Chondrocyte (in vitro differentiated cells): ENCODE measurements around the gene KRTAP10-12. TPM values are rescaled to one million over a fixed set of nuclear protein-coding genes. Genes with fewer than 3 reads are reported as not detected.

Source experiments
- DNase-seq: peaks from one replicate; pipeline ENCODE4 v3.0.0; 2021; ENCODE audit warnings: mixed read lengths, low spot score
- H3K27ac Mint-ChIP-seq: one replicate; pipeline ENCODE4 v1.8.0; 2021; ENCODE audit warnings: mild to moderate bottlenecking, moderate library complexity, mixed read lengths; ENCODE audit not compliant: unreplicated experiment
- H3K27me3 Mint-ChIP-seq: 2 replicates; pipeline ENCODE4 v1.8.0; 2021; ENCODE audit warnings: low read depth, mixed read lengths
- H3K36me3 Mint-ChIP-seq: 2 replicates; pipeline ENCODE4 v1.8.0; 2021; ENCODE audit warnings: low read depth, mixed read lengths
- H3K4me1 Mint-ChIP-seq: 2 replicates; pipeline ENCODE4 v1.8.0; 2021; ENCODE audit warnings: low read depth, mild to moderate bottlenecking, mixed read lengths
- H3K4me3 Mint-ChIP-seq: one replicate; pipeline ENCODE4 v1.8.0; 2021; ENCODE audit warnings: mild to moderate bottlenecking, moderate library complexity, mixed read lengths; ENCODE audit not compliant: unreplicated experiment
- H3K9me3 Mint-ChIP-seq: 2 replicates; pipeline ENCODE4 v1.8.0; 2021; ENCODE audit warnings: low read depth, mixed read lengths
- total RNA-seq: library from RNA; stranded (reverse); gene quantifications from 3 replicates; pipeline ENCODE4 v1.2.1, GENCODE V29; 2021
- TF ChIP-seq, protein P1 (sequence below): fragments of 200-600 bp; sonication (generic); IDR thresholded peaks from 2 replicates; pipeline ENCODE4 v1.5.0; 2021; ENCODE audit warnings: antibody characterized with exemption, mild to moderate bottlenecking, moderate library complexity

KRTAP10-12 gene
- total RNA-seq, 1 donor from 2014 or later = not detected

DNA sequence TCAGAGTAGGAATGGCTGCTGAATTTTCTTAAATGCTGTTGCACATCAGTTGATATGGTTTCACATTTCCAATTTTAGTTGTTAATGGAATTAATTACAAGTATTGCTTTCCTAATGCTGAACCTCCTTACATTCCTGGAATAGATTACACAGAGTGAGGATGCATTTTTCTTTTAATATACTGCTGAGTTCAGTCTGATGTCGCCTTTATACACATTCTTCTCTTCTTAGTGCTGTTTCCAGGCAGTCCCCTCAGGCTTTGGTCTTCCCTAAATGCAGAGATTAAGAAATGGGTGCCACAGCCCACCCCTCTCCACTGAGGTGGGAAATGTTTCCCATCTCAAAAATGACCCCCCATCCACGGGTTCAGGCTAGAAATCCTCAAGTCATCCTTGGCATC is 21.1 kb downstream of the KRTAP10-12 start:
- H3K9me3 Mint-ChIP-seq = no peaks in the 10 kb centered on the region
- TF ChIP-seq, protein P1, sequence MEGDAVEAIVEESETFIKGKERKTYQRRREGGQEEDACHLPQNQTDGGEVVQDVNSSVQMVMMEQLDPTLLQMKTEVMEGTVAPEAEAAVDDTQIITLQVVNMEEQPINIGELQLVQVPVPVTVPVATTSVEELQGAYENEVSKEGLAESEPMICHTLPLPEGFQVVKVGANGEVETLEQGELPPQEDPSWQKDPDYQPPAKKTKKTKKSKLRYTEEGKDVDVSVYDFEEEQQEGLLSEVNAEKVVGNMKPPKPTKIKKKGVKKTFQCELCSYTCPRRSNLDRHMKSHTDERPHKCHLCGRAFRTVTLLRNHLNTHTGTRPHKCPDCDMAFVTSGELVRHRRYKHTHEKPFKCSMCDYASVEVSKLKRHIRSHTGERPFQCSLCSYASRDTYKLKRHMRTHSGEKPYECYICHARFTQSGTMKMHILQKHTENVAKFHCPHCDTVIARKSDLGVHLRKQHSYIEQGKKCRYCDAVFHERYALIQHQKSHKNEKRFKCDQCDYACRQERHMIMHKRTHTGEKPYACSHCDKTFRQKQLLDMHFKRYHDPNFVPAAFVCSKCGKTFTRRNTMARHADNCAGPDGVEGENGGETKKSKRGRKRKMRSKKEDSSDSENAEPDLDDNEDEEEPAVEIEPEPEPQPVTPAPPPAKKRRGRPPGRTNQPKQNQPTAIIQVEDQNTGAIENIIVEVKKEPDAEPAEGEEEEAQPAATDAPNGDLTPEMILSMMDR = no peak
- H3K4me3 Mint-ChIP-seq = no peak overlapping the region
- peak overlapping the region; percentile 78 for H3K27ac Mint-ChIP-seq
- no peak for DNase-seq
- H3K4me1 Mint-ChIP-seq = peaks cover 28% of the 10 kb centered on the region
- peaks cover under 1% of the 10 kb centered on the region for H3K36me3 Mint-ChIP-seq
- H3K27me3 Mint-ChIP-seq = peaks cover 38% of the 10 kb centered on the region

DNA sequence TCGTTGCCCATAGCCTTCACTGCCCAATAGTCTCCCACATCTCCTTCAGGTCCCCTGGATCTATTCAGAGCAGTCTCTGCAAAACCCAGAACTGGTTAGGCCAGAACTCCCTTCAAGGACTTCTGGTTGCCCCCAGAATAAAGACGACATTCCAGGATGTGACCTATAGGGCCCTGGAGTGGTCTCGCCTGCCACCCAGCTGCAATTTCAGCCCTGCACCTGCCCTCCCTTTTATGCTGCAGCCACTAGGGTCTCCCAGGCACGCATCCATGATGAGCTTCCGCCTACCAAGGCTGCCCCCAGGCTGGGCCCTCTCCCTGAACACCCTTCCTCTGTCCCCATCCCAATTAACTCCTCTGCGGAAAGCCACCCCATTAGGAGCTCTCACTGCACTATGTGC is 21.6 kb downstream of the KRTAP10-12 start:
- no peak for DNase-seq
- H3K27me3 Mint-ChIP-seq = peaks cover 36% of the 10 kb centered on the region
- H3K9me3 Mint-ChIP-seq = no peaks in the 10 kb centered on the region
- peaks cover 1% of the 10 kb centered on the region for H3K36me3 Mint-ChIP-seq
- peaks cover 30% of the 10 kb centered on the region for H3K4me1 Mint-ChIP-seq
- peak overlapping the region; percentile 78 for H3K27ac Mint-ChIP-seq
- TF ChIP-seq, protein P1 = no peak
- no peak overlapping the region for H3K4me3 Mint-ChIP-seq

DNA sequence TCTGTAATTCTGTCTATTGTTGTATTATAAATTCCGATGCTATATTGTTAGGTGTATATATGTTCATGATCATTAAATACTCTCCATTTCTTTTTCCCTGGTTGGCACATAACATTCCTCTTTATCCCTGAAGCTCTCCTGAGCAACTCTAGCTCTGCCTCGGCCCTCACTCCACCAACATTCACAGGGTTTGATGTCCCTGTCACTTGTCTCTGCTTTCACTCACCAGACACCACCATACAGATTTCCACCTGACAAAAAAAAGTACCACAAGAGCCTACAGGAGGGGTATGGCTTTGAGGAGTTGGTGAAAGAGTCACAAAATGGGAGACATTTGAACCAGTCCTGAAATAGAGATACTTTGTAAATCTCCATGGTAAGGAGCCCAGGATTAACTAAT is 23.2 kb downstream of the KRTAP10-12 start:
- peaks cover 34% of the 10 kb centered on the region for H3K27me3 Mint-ChIP-seq
- DNase-seq = no peak
- H3K4me1 Mint-ChIP-seq = peaks cover 30% of the 10 kb centered on the region
- peaks cover 1% of the 10 kb centered on the region for H3K36me3 Mint-ChIP-seq
- H3K4me3 Mint-ChIP-seq = no peak overlapping the region
- H3K27ac Mint-ChIP-seq = no peak overlapping the region
- no peaks in the 10 kb centered on the region for H3K9me3 Mint-ChIP-seq
- TF ChIP-seq, protein P1 = no peak

DNA sequence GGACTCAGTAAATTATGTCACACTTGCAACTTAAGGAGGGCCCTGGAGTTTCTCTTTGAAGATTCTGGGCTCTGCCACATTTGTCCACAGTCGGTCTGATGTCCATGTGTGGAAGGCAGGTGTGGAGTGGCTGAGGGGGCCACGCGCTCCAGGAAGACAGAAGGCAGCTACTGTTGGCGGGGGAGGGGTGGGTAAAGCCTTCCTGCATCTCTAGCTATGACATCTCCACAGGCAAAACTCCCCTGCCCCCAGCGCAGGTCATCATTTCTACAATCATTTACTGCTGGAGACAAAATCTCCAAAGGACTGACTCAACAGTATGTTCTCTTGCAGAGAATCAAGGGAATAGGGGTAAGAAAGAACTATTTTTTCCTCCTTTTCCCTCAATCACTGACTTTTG is 25.8 kb downstream of the KRTAP10-12 start:
- H3K27me3 Mint-ChIP-seq = peaks cover 57% of the 10 kb centered on the region
- H3K4me1 Mint-ChIP-seq = peaks cover 16% of the 10 kb centered on the region
- H3K27ac Mint-ChIP-seq = no peak overlapping the region
- peaks cover 1% of the 10 kb centered on the region for H3K36me3 Mint-ChIP-seq
- no peaks in the 10 kb centered on the region for H3K9me3 Mint-ChIP-seq
- H3K4me3 Mint-ChIP-seq = no peak overlapping the region
- TF ChIP-seq, protein P1 = no peak
- no peak for DNase-seq

DNA sequence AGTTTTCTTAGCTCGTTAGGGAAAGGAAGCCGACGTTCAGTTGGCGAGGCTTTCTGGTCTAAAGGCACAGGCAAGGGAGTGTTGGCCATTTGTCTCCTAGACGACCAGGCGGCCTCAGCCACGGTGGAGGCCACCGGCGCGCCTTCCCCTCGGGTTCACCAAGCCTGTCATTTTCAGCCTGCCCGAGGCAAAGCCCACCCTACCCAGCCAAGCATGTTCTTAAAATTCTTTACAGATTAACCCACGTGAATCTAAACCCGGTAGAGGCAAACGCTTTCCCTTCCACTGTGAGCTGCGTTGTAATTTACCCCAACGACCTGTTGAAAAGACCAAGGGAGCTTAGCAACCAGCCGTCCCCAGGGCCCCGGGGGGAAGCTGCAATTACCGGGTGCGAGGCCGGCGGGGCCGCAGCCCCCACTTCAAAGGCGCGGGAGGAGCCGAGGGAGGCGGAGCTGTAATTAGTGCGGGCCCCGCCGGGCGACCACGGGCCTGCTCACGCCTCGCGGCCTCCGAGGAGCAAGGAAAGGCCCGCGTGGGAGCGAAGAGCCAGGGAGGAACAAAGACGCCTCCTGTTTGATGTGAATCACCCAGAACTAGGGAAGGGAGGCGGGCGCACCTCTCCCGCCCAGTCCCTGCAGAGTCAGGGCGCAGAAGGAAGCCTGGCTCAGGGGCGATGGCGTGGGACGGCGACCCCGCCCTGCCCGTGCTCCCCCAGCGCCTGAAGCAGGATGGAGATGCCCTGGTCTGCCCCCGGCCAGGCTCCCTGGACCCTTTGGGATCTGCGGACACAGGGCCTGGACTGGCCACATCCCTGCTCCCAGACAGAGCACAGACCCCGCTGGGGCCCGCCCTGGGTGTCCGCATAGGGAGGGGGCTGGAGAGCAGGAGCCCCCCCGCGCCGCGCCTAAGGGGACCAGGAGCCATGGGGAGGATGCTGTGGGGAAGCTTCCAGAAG is 26.5 kb downstream of the KRTAP10-12 start:
- H3K4me1 Mint-ChIP-seq = peaks cover 9% of the 10 kb centered on the region
- DNase-seq = no peak
- no peaks in the 10 kb centered on the region for H3K9me3 Mint-ChIP-seq
- peaks cover 60% of the 10 kb centered on the region for H3K27me3 Mint-ChIP-seq
- peak overlapping the region; percentile 28 for H3K4me3 Mint-ChIP-seq
- TF ChIP-seq, protein P1 = no peak
- H3K27ac Mint-ChIP-seq = no peak overlapping the region
- H3K36me3 Mint-ChIP-seq = peaks cover 1% of the 10 kb centered on the region
